ENCODE measurements around the gene NEK9. TPM values are rescaled to one million over a fixed set of nuclear protein-coding genes. Genes with fewer than 3 reads are reported as not detected.

NEK9 gene
- total RNA-seq, 1 donor from 2014 or later: 65.4 TPM

GRCh38 chr14:75143761-75144527, 17.1 kb upstream of the NEK9 start:
- peaks cover 5% of the 10 kb centered on the region for H3K36me3 Mint-ChIP-seq (ENCODE audit: low read depth)
- H3K4me3 Mint-ChIP-seq (ENCODE audit: unreplicated experiment): no peak overlapping the region
- H3K9me3 Mint-ChIP-seq (ENCODE audit: low read depth): no peaks in the 10 kb centered on the region
- H3K27me3 Mint-ChIP-seq (ENCODE audit: low read depth): no peaks in the 10 kb centered on the region
- H3K27ac Mint-ChIP-seq (ENCODE audit: unreplicated experiment): no peak overlapping the region
- no peak for TF ChIP-seq CTCF (IDR thresholded peaks at IDR 0.05)
- DNase-seq (ENCODE audit: low spot score): no peak
- H3K4me1 Mint-ChIP-seq (ENCODE audit: low read depth): peaks cover 53% of the 10 kb centered on the region

DNA sequence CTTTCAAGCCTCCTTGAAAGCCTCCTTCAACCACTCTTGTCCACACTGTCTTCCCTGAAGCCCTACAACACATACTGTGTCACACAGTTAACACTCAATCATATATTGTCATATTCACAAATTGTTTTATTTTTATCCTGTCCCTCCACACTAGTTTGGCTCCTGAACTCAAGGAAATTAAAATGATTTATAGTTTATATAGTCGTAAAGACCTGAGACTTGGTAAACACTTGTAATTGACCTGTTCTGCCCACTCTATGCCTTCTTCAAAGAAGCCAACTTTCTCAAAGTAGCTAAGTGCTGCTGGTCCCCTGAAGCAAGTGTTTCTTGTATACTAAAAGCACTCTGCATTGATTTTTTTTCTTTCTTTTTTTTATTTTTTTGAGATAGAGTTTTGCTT, 15.6 kb upstream of the NEK9 start:
- DNase-seq (ENCODE audit: low spot score): no peak
- Mint-ChIP-seq H3K36me3 (ENCODE audit: low read depth) (peaks cover 5% of the 10 kb centered on the region), H3K27me3 (ENCODE audit: low read depth) (no peaks in the 10 kb centered on the region), H3K4me1 (ENCODE audit: low read depth) (peaks cover 48% of the 10 kb centered on the region), H3K9me3 (ENCODE audit: low read depth) (no peaks in the 10 kb centered on the region), H3K27ac (ENCODE audit: unreplicated experiment) (no peak overlapping the region), H3K4me3 (ENCODE audit: unreplicated experiment) (no peak overlapping the region)
- no peak for TF ChIP-seq CTCF (IDR thresholded peaks at IDR 0.05)

GRCh38 chr14:75141967-75142366, 15.1 kb upstream of the NEK9 start:
- TF ChIP-seq CTCF (IDR thresholded peaks at IDR 0.05): peak; percentile 73
- H3K36me3 Mint-ChIP-seq (ENCODE audit: low read depth): peaks cover 5% of the 10 kb centered on the region
- H3K9me3 Mint-ChIP-seq (ENCODE audit: low read depth): no peaks in the 10 kb centered on the region
- no peaks in the 10 kb centered on the region for H3K27me3 Mint-ChIP-seq (ENCODE audit: low read depth)
- H3K4me1 Mint-ChIP-seq (ENCODE audit: low read depth): peaks cover 43% of the 10 kb centered on the region
- DNase-seq (ENCODE audit: low spot score): no peak
- H3K27ac Mint-ChIP-seq (ENCODE audit: unreplicated experiment): no peak overlapping the region
- H3K4me3 Mint-ChIP-seq (ENCODE audit: unreplicated experiment): no peak overlapping the region

GRCh38 chr14:75141062-75141461, 14.2 kb upstream of the NEK9 start:
- peaks cover 3% of the 10 kb centered on the region for H3K36me3 Mint-ChIP-seq (ENCODE audit: low read depth)
- H3K27me3 Mint-ChIP-seq (ENCODE audit: low read depth): no peaks in the 10 kb centered on the region
- DNase-seq (ENCODE audit: low spot score): no peak
- H3K9me3 Mint-ChIP-seq (ENCODE audit: low read depth): no peaks in the 10 kb centered on the region
- no peak overlapping the region for H3K27ac Mint-ChIP-seq (ENCODE audit: unreplicated experiment)
- no peak for TF ChIP-seq CTCF (IDR thresholded peaks at IDR 0.05)
- peaks cover 39% of the 10 kb centered on the region for H3K4me1 Mint-ChIP-seq (ENCODE audit: low read depth)
- no peak overlapping the region for H3K4me3 Mint-ChIP-seq (ENCODE audit: unreplicated experiment)

DNA sequence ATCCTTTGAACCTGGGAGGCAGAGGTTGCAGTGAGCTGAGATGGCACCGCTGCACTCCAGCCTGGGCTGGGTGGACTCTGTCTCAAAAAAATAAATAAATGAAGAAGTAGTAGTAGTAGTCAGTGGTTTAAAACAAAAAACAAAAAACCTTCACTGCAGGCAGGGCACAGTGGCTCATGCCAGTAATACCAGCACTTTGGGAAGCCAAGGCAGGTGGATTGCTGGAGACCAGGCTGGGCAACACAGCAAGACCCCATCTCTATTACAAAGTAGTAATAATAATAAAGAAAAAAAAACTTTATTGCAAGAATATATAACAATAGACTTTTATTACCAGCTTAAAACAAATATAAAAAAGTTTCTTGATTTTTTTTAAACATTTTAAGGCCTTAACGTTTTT, 13.8 kb upstream of the NEK9 start:
- peaks cover 4% of the 10 kb centered on the region for H3K36me3 Mint-ChIP-seq (ENCODE audit: low read depth)
- no peak for TF ChIP-seq CTCF (IDR thresholded peaks at IDR 0.05)
- H3K9me3 Mint-ChIP-seq (ENCODE audit: low read depth): no peaks in the 10 kb centered on the region
- no peak overlapping the region for H3K4me3 Mint-ChIP-seq (ENCODE audit: unreplicated experiment)
- DNase-seq (ENCODE audit: low spot score): no peak
- H3K27ac Mint-ChIP-seq (ENCODE audit: unreplicated experiment): no peak overlapping the region
- peaks cover 38% of the 10 kb centered on the region for H3K4me1 Mint-ChIP-seq (ENCODE audit: low read depth)
- H3K27me3 Mint-ChIP-seq (ENCODE audit: low read depth): no peaks in the 10 kb centered on the region

All from chondrocyte (in vitro differentiated cells).